Dermis microvascular lymphatic vessel endothelial cell (primary cell): ENCODE measurements around the gene NPR2. TPM values are rescaled to one million over a fixed set of nuclear protein-coding genes. Genes with fewer than 3 reads are reported as not detected.

Source experiments
- DNase-seq, 2 donors: peaks; one replicate each; pipeline versions ENCODE4 v3.0.0 to v3.0.0-alpha.2; 2010; ENCODE audit warnings: low read depth in 2 of 2
- total RNA-seq: library from RNA; depleted of rRNA; stranded (reverse); fragments of >200 nt; gene quantifications from 2 replicates; pipeline ENCODE4 v1.2.1, GENCODE V29; 2014

The NPR2 gene
- total RNA-seq, 1 donor from 2014 or later: 1.5 TPM

DNA sequence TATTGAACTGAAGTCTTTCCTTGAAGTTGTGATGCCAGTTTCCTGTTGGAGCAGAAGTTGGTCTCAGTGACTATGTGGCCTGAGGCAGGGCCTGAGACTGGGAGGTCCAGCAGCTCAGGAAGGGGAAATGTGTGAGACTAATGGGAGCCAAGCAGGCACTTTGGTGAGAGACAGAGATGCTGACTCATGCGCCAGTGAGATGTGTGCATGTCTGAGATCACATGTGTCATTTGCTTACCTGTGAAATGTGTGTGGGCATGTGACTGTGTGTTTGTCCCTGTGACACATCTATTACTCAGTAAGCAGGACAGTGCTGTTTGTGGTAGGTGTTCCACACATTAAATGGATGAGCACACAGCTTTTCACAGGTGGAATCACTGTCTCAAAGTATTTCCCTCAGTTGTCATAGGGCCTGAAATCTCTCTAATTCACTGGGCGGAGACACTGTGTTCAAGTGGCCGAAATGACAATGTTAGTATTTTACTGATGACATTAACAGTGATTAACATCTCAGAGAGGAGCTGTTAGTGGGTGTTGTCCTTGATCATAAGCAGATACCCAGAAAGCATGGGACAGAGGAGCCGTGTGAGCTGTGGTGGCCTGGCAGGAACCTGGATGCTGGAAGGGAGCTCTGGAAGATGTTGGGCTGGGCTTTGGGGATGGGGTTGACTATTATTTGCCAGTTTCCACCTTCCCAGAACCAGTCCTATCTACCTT is 7.4 kb downstream of the NPR2 start:
- peak in 1 of 2 donors; percentile 88 for DNase-seq

DNA sequence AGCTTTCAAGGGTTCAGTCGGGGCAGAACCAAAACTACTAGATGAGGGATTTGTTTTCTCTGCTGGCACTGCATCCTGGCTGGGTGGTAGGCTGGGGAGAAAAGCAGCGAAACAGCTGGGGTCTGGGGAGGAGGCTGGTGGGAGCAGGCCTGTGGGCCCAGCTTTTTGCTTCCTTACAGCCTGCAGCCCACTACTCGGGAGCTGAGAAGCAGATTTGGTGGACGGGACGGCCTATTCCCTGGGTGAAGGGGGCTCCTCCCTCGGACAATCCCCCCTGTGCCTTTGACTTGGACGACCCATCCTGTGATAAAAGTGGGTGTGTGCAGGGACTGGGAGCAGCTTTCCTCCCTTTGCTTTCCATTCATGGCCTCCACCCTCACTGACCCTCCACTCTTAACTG is 9.1 kb downstream of the NPR2 start:
- DNase-seq: no peak

DNA sequence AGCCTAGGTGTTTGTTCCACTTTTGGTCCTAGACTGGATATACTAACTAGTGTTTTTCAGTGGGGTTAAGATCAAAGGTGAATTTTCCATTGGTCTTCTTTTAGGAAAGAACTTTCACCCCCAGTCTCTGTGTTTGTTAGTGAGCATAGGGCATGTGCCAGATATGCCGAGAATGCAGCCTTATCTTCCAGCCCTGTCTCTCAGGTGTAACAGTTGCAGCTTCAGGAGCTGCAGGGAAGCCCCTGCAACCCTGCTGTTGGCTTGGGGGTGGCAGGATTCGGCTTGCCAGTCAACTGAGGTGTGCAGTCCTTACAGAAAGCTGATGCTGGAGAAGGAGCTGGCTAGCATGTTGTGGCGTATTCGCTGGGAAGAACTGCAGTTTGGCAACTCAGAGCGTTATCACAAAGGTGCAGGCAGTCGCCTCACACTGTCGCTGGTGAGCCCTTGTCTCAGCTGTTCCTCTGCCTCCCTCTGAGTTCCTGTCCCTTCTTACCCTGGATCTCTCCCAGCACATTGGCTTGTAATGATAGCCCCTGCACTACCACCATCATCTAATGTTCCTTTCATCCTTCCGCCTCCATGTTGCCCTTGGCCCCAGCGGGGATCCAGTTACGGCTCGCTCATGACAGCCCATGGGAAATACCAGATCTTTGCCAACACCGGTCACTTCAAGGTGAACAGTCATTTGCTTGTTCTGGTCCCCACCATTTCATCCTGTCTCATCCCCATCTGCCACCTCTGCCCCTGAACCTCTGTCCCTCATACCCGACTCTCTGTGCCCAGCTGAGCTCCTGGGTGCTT is 10.1 kb downstream of the NPR2 start:
- DNase-seq: no peak

DNA sequence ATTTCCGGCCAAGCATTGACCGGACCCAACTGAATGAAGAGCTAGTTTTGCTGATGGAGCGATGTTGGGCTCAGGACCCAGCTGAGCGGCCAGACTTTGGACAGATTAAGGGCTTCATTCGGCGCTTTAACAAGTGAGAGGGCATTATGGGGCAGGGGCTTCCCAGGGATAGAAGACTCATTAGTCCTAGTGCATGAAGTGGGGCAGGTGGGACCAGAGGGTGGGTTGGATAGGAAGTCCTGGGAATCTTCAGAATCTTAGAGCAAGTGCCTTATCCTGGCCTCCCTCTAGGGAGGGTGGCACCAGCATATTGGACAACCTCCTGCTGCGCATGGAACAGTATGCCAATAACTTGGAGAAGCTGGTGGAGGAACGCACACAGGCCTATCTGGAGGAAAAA is 14.7 kb downstream of the NPR2 start:
- no peak for DNase-seq

DNA sequence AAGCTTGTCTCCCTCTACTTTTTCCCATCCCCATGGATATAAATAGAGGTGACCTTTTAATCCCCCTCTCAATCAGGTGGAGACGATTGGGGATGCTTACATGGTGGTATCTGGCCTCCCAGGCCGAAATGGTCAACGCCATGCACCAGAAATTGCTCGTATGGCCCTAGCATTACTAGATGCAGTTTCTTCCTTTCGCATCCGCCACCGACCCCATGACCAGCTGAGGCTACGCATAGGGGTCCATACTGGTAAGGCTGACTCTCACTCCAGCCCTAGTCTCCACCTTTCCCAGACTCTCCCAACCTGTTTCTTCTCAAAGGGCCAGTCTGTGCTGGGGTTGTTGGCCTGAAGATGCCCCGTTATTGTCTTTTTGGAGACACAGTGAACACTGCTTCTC is 17.0 kb downstream of the NPR2 start:
- no peak for DNase-seq

DNA sequence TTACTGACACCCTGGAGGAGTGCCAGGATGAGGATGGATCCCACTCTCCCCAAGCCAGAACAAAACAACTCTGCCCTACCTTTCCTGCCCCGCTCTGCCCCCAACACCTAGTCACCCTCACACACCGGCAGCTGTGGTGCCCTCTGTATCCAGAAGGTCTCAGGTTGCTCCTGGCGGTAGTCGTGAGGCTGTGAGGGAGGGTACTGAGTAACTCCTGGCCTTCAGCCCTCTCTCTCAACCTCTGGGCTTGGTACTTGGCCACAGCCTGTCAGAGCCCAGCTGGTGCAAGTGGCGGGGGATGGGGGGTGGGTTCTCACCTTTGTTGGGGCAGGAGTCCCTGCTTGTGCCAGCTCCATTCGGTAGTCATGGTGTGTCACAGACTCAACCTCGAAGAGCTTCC is 18.7 kb downstream of the NPR2 start:
- no peak for DNase-seq

DNA sequence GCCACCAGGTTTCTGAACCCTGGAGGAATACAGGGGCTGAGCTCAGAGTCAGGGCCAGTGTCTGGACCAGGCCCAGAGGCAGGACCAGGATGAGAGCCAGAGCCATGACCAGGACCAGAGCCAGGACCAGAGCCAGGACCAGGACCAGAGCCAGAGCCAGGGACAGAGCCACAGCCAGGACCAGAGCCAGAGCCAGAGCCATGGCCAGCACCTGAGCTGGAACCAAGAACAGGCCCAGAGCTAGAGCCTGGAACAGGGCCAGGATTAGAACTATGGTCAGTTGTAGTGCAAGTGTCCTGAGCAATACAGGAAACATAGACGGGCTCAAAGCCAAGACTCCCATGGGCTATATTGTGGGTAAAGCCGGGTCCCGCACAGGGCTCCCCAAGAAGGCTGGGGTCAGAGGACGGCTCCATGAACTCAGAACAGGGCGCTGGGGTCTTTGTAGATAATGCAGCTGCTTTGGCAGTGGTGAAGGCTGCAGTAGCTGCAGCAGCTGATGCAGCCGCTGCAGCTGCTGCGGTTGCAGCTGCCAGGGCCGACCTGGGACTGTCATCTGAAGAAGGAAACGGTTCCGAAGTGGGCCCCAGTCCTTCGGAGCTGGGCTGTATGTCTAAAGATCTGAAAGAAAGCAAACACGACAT is 20.1 kb downstream of the NPR2 start:
- DNase-seq: peak; percentile 44 to 67

DNA sequence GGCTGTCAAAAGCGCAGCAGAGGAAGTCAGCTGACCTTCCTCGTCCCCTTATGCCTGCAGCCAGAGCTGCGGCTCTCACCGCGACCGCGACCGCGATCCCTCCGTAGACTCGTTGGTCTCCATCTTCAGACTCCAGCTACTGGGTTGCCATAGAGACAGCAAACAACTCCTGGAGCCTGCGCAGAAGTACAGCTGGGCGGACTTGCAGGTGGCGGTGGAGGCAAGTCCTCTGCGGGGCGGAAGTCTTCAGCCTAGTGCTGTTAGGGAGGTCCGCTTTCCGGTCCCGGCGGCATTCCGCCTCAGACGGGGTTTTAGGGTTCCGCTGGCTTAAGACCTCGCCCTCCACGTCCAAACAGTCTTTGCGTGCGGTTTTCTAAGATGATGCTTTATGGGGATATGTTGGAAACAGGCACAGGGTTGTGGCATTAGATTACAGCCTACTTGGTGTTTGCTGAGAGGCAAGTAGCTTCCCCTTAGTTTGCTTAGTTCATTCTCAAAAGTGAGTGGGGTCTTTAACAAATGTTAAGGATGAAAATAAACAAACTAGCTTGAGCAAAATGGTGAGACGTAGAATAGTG is 20.7 kb downstream of the NPR2 start, which contains the start of gene SPAG8:
SPAG8 (minus strand) TSS at position 238 of the 578 bp plus-strand sequence; CDS start at position 123, 115 bp downstream.
- DNase-seq: peak in 1 of 2 donors; percentile 79

DNA sequence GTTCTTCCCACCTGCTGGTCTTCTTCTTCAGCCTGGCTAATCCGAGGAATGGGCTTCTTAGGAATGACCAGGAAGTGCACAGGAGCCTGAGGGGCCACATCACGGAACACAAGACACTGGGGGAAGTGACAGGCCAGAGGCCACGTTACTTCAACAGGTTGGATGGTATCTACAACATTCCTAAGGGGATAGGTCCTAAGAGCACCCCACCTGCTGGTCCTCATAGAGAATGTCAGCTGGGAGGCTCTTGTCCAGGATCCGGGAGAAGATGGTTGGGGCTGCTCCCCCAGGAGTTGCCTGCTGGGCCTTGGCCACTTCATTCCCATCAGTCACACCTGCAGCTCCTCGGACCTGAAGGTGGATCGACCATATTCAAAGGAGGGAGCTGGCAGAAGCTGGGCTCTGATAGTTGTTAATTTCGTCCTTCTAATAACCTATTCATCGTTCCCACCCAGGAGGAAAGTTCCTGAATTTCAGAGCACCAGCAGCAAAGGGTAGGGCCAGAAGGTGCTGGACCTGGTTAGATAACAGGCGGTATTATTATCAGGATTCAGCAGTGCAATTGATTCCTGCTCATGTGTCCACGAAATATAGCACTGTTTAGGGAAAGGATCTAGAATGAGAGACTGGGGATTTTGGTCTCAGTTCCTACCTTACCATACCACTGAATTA is 22.2 kb downstream of the NPR2 start:
- peak in 1 of 2 donors; percentile 60 for DNase-seq

DNA sequence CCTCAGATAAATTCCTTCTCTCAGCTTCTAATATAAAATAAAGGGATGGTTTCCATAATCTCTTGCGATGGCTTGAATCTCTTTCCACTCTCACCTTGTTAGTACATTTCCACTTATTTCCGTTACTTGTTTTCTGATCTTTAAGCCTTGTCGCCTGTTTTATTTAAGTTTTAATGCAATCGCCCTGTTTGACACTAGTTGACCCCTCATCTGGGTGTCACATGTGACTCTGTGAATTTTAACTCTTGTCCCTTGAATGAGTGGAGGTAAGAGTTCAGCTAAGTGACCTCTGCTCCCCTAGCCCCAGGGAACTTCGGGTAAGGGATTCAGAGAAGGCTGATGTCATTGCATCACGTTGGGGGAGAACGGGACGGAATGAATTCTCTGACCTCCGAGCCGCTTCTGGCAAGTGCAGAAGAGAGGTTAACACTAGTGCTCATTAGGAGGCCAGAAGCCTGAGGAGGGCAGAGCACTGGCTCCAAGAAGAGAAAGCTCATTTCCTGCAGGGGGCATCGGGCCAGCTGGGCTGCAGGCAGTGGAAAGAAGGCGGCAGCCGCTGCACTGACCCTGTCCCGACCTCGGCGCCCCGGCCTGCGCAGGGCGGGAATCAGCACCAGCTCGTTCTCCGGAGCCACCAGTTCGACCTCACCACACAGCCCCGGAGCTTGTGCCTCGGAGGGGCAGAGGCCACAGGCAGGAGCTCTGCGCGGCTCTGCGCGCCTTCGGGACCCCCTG is 22.9 kb downstream of the NPR2 start:
- peak in 1 of 2 donors; percentile 48 for DNase-seq

DNA sequence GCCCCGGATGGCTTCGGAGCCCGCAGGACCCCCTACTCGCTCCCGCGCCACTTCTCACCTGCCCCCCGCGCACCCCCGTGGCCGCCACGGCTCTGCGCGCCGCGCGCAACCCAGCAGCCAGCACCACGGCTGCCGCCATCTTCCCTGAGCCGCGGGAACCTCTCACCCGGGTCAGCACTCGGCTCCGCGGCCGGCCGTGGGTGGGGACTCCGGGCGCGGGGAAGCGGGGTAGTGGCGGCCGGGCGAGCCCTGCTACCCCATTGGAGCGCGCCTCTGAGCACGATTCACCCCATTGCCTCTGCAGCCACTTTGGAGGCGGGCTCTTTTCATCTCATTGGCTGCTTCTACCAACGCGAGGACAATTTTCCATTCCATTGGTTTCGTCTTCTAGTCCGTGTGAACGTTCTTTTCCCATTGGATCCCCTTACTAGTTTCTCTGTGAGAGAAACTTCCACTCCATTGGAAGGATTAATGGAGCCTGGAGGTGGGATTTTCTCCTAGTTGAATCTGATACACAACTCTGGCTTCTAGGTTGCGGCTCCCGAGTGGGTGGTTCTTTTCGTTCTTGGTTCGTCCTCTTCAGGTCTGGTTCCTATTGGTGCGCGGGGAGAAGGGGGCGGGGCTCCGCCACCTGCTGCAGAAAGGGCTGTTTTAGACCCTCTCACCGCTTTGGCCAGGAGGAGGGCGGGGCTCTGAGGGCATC is 23.6 kb downstream of the NPR2 start, which contains the start of gene HINT2:
HINT2 (minus strand) TSS at position 202 of the 703 bp plus-strand sequence; CDS start at position 139, 63 bp downstream.
- DNase-seq: peak; percentile 98 to 99

DNA sequence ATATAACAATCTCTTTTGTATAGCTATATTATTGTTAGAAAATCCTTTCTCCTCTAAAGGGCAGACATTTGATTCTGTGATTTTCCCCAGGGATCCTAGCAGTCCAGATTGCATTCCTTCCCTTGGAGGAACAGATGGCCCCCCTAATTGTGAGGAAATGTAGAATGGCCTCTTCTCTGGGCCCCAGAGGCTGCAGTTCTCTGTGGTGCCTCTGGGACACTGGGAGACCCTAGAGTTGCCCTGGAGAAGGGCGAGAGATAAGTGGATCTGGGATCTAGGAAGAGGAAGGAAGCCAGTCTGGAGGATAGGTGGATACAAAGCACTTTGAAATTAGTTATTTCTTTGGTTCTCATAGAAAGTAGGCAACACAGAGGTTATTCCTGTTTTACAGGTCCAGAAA is 25.3 kb downstream of the NPR2 start:
- no peak for DNase-seq

DNA sequence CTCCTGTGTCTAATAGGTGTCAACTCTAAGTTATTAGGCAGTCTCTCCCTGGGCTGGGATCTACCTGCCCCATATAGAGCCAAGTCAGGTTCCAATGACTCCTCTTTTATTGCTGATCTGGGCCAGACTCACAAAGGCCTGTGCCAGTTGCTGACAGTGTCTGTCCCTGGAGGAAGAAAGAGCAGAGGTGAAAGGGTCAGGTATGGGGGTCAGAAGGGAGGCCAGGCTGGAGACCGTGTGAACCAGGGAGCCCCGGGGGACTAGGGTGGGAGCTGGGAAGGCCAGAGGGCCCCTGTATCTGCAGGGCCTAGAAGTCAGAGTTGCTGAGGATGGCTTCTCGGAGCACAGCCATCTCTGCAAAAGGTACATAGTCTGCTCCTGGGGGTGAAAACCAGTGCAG is 26.9 kb downstream of the NPR2 start:
- no peak for DNase-seq

DNA sequence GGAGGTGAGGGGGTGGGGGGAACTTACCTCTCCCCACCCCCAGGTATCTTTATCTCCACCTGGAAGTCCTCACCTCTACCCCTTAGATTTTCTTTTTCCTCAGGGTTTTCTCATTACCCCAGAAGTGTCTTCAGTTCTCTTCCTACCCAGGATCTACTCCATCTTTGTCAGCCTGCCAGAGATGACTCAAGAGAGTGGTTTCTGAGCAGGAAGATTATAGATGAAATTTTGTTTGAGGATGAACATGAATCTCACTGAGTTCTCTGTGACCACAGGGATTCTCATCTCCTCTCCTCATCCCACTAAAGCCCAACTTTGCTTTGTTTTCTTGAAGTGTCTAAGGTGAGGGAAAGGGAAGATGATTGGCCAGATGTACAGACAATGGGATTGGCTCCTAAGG is 28.7 kb downstream of the NPR2 start:
- no peak for DNase-seq

DNA sequence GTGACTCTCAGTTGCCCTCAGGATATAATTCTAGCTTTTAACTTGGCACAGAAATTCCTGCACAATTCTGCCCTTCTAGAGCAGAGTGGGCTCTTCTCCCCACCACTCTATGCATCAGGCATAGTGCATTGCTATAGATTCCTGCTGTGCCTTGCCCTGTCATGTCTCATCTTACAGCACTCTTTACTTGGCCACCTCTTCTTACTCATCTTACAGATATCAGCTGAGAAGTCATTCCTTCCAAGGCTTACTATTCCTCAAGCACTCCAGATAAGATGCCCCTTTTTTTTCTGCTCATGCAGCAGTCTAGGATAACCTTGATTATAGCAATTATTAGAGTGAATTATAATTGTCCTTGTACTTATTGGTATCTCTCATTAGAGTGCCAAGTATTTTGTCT is 31.5 kb downstream of the NPR2 start:
- DNase-seq: no peak

DNA sequence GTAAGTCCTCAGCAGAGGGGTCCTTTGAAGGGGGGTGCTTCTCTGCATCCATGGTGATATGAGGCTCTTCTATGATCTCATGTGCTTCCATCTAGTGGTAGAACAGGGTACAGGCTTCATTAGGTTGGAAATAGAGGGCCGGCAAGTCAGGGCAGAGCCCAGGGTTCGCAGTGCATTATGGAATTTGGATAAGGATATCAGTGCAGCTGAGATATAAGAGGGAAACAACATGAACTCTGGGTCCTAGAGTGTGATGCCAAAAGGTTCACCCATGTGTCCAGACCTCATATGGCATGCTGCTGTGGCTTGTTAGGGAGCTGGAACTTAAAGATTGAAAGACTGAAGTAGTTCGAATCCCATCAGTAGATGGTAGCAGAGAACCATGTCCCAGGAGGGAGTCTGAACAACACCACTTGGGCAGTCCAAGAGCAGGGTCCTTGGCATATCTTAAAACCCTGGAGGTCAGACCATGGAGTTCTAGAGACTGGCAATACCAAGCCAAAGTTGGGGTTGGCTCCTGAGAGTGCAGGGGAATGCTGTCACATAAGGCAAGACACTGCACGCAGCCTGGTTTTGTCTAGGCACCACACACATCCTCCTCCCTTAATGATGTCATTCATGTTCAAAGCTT is 34.8 kb downstream of the NPR2 start:
- peak; percentile 55 to 71 for DNase-seq

DNA sequence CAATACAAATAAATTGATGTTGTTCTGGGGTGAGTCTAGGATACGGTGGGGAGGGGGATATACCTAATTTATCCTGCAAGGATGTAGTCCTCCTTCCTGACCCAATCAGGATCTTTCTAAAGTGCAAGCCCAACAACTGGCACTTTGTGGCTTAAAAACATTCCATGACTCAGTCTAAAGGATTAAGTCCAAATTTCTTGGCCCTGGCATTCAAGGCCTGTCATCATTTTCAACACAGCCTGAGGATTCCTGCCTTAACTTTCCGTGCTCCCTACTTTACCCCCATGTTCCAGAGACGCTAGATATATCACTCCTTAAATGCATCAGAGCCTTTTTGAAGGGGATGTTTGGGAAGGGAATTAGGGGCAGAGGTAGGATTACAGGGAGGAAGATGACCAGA is 36.1 kb downstream of the NPR2 start:
- DNase-seq: no peak

DNA sequence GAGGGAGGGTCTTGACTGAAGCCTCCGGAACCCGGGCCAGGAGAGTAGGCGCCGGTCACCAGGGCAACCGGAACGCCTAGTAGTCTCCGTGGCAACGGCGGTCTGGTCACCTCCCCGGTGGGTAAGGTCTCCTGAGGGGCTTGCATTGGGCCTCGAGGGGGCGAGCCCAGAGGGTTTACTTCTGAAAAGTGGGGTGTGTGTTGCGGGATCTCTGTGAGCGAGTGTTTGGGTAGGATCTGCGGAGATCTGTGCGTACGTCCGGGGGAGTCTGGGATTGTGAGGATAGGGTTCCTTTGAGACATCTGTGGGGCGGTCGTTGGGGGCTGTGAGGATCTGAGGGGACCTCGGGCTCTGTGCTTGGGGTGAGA is 37.3 kb downstream of the NPR2 start, which contains the start of gene FAM221B:
FAM221B (minus strand) TSS at position 17 of the 368 bp plus-strand sequence. CDS start 2,571 bp downstream, outside the sequence.
- DNase-seq: no peak

DNA sequence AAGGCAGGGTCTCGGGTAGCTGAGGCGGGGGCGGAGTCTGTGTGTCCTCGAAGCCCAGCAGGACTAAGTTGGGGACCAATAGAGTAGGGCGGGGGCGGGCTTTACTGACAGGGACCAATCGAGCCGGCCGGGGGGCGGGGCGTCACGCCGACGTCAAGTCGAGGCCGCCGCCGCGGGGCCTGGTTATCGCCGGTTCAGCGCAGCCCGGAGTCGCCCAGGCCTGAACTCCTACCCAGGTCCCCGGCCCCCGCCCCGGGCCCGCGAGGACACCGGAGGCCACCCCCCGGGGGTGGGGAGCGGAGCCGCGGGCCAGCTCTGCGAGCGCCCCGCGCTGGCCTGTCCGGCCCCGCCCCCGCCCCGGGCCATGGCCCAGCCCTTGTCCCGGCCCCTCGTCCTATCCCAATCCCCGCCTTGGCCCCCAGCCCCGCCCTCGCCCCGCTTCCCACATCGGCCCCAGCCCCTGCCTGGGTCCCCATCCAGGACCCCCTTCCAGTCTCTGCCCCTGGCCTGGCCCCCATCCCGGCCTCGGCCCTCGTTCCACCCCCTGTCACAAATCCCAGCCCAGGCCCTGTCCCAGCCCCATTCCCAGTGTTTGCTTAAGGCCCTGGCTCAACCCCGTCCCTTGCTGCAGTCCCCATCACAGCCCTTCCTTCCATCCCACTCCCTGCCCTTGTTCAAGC is 37.8 kb downstream of the NPR2 start, which contains the start of gene TMEM8B:
TMEM8B (plus strand) TSS at position 145 of the 680 bp plus-strand sequence; CDS start at position 365, 220 bp downstream.
- DNase-seq: peak; percentile 64 to 91
